ENCODE results near the gene DPH1.

GRCh38 chr17:1980665-1981250 is 49.2 kb upstream of the DPH1 start:
- TF ChIP-seq CTCF (IDR thresholded peaks at IDR 0.05; ENCODE audit: low read depth, low read length, poor library complexity, severe bottlenecking) (no peak), EZH2phosphoT487 (IDR thresholded peaks at IDR 0.05; ENCODE audit: borderline replicate concordance, low read length) (no peak)

Measured in DOHH2 (cell line).